HG03280 (cell line): ENCODE results near the gene NCLN.

Experiments used
- ATAC-seq: cut with Tn5 transposase; IDR thresholded peaks from one replicate; pipeline ENCODE4 v1.9.1; 2021; ENCODE audit warnings: mild to moderate bottlenecking, moderate library complexity; ENCODE audit not compliant: unreplicated experiment

Gene NCLN, protein sequence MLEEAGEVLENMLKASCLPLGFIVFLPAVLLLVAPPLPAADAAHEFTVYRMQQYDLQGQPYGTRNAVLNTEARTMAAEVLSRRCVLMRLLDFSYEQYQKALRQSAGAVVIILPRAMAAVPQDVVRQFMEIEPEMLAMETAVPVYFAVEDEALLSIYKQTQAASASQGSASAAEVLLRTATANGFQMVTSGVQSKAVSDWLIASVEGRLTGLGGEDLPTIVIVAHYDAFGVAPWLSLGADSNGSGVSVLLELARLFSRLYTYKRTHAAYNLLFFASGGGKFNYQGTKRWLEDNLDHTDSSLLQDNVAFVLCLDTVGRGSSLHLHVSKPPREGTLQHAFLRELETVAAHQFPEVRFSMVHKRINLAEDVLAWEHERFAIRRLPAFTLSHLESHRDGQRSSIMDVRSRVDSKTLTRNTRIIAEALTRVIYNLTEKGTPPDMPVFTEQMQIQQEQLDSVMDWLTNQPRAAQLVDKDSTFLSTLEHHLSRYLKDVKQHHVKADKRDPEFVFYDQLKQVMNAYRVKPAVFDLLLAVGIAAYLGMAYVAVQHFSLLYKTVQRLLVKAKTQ

DNA sequence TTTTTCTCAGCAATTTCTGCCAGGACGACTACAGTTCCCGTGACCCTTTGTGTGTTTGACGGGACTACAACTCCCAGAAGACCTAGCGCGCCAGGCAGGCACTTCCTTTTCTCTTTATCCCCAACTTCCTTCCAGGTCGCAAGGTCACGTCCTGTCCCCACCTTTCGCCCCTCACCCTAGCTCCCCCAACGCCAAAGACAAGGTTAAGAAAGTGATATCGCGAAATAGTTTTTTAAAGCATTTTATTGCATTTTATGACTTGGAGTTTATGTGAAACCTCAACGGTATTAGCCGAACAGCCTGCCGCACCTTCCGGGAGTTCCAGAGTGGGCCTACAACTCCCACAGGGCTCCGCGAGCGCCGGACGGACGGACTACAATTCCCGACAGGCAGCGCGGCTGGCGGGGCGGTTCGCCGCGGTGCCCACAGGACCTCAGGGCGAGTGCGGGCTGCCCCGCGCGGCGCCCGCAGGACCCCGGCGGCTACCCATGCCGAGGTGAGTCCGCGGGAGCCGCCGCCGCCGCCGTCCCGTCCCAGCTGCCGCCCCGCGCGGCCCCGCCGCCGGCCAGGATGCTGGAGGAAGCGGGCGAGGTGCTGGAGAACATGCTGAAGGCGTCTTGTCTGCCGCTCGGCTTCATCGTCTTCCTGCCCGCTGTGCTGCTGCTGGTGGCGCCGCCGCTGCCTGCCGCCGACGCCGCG, at the start of gene NCLN:
NCLN (plus strand) TSS at position 470 of the 699 bp plus-strand sequence; CDS start at position 571, 101 bp downstream.
- ATAC-seq = peak; percentile 78

DNA sequence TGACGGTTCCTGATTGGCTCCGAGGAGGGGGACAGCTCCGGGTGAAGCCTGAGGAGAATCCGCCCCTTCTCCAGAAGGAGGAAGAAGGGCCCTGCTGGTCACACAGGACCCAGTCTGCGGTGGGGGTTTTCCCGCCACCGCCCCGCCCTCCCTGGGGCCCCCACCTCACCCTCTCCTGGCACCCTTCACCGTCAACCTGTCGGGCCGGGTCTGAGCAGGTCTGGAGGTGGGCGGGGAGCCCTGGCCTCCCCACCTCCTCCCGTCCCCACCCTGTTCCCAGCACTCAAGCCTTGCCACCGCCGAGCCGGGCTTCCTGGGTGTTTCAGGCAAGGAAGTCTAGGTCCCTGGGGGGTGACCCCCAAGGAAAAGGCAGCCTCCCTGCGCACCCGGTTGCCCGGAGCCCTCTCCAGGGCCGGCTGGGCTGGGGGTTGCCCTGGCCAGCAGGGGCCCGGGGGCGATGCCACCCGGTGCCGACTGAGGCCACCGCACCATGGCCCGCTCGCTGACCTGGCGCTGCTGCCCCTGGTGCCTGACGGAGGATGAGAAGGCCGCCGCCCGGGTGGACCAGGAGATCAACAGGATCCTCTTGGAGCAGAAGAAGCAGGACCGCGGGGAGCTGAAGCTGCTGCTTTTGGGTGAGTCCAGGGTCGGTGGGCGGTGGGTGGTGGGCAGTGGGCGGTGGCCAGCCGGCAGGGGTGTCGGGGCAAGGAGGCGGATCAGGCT, 49.6 kb upstream of the NCLN start, which contains the start of gene GNA15:
GNA15 (plus strand) TSS at position 73 of the 723 bp plus-strand sequence; CDS start at position 491, 418 bp downstream.
- no peak for ATAC-seq

DNA sequence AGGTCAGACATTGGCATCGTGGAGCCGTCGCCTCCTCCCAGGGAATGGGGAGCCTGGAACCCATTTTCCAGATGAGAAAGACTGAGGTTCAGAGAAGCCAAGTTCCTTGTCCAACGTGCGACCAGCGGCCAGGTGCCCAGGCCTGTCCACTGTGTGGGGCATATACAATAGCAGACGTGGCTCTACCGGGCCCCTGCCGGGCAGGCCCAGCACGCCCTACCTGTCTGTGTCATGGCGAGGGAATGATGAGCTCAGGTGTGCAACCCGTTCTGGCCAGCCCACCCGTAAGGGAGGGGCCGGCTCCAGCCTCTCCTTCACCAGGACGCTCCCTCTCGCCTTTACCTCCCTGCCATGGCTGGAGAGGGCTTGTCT, 49.1 kb upstream of the NCLN start:
- no peak for ATAC-seq

DNA sequence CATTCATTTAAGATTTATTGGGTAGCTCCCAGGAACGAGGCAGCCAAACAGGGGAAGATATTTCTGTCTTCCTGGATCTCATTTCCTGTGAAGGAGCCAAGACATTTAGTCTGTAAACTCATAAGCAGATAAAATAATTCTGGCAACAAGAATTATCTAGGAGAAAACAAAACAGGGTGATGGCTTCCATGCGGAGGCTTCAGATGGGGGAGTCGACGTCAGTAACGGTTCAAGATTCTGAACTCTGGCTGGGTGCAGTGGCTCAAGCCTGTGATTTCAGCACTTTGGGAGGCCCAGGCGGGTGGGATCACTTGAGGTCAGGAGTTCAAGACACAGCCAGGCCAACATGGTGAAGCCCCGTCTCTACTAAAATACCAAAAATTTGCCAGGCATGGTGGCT, 48.6 kb upstream of the NCLN start:
- no peak for ATAC-seq

DNA sequence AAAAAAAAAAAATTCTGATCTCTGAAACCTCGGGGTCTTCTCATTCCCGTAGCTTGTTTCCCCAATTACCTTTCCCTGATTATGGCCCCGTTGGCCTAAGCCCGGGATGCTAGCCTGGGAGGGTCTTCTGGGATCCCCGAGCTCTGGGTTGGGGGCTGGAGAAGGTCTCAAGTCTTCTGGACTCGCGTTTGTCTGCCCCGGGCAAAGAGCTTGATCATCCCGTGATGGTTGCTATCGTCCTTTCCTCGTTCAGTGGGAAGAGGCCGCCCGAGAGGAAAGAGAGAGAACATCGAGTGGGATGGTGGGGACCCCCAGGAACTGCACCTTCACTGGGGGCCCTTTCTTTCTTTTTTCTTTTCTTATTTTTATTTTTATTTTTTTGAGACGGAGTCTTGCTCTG, 47.5 kb upstream of the NCLN start:
- ATAC-seq = no peak

DNA sequence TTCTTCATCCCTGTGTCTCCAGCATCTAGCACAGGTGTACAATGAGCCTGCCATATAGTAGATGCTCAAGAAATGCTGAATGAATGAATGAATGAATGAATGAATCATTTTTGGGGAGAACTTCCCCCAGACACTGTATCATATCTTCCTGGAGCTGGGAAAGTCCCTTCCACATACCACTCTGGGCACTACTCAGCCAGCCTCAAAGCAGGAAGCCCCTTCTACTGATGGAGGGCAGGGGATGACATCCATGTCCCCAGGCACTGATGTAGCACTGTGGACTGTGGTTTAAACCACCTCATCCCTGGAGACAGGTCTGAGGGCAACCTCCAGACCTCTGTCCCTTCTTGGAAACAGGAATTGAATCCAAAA, 45.1 kb upstream of the NCLN start:
- ATAC-seq = no peak

DNA sequence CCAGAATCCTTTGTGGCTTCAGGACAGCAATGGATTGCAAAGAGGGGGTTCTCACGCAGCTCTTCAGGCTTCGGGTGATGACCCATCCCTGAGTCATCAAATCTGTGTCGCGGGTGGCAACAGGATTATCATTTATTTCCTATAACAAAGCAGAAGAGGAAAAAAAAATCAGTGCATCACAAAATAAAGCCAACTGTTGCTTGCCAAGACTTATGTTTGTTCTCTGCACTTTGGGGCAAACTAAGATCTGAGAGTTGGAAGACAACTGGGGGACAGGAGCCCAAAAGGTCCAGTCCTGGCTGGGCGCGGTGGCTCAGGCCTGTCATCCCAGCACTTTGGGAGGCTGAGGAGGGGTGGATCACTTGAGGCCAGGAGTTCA, 43.4 kb upstream of the NCLN start:
- no peak for ATAC-seq

DNA sequence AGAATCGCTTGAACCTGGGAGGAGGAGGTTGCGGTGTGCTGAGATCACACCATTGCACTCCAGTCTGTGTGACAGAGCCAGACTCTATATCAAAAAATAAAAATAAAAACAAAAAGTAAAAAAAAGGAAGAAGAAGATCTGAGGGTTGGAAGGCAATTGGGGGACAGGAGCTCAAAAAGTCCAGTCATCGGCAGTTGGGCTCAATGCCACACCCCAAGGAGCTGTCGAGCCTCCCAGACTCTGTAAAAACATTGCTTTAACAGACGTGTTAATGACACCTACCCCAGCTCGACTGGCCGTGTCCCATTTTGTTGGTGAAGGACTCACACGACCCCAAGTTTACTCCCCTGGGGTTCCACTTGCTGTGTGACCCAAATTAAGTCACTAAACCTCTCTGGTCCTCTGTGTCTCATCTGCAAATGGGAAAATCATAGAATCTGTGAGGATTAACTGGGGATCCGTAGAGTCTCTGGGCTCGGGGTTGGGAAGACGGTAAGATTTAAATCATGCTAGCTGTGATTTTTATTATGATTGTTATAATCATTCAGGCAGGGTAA, 42.9 kb upstream of the NCLN start:
- no peak for ATAC-seq

DNA sequence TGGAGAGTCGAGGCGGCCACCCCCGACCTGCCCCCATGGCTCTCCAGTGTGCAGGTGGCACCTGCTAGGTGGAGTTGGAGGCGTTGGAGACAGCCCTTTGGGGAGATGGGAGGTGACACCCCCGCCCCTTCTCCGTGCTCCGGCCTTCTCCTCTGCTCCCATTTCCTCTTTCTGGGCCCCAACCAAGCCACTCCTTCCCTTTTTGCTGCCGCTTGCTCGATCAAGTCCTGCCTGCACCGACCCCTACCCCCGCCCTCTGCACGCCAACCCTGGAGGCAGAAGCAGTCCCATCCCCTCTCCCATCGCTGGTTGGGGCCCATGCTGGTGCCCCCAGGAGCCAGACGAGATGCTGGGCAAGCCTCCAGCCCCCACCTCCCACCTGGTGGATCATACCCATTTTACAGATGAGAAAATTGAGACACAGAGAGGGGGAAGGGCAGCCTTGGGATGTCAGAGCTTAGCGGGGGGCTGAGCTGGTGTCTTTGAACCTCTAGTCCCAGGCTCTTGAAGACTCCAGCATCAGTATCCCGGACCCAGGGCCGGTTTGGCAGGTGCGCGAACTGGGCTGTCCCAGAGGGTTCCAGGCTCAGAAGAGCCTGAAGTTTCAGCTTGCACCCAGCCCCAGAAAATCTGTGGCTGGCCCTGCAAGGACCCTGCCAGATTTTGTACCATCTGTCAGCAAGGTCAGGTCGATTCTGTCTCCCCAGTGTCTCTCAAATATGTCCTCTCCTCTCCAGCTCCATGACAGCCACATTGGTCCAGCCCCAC, 39.6 kb upstream of the NCLN start:
- ATAC-seq = no peak

DNA sequence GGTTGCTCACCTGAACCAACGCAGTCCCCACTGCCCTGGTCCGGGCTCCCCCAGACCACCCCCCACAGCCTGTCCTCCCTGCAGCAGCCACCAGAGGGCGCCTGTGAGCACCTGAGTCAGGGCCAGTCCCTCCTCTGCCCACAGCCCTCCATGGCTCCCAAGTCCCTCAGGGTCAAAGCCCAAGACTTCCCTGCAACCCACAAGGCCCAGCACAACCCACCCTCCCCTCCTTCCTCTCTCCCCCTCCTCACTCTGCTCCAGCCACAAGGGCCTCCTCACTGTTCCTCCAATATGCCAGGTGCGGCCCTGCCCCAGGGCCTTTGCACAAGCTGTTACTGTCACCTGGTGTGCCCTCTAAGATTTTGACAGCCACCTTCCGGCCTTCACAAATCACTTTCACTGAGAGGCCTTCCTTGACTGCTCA, 39.0 kb upstream of the NCLN start:
- no peak for ATAC-seq

DNA sequence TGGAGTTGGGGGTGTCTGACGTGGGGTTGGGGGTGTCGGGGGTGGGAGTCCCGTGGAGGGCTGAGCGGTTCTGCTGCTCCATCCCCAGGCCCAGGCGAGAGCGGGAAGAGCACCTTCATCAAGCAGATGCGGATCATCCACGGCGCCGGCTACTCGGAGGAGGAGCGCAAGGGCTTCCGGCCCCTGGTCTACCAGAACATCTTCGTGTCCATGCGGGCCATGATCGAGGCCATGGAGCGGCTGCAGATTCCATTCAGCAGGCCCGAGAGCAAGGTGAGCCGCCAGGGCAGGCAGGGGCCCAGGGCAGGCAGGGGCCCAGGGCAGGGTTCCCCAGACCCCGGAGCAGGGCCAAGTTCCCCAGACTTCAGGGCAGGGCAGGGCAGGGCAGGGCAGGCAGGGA, 37.2 kb upstream of the NCLN start:
- no peak for ATAC-seq

DNA sequence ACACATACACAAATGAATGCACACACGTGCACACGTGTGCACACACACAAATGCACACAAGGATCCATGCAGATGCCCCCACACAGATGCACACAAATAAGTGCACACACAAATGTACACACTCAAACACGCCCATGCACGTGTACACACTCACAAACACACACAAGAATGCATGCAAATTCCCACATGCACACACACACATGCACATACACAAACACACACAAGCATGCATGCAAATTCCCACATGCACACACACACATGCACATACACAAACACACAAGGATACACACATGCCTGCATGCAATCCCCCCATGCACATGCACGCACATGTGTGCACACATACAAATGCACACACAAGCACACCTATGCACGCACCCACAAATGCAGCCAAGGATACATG, 36.6 kb upstream of the NCLN start:
- no peak for ATAC-seq

DNA sequence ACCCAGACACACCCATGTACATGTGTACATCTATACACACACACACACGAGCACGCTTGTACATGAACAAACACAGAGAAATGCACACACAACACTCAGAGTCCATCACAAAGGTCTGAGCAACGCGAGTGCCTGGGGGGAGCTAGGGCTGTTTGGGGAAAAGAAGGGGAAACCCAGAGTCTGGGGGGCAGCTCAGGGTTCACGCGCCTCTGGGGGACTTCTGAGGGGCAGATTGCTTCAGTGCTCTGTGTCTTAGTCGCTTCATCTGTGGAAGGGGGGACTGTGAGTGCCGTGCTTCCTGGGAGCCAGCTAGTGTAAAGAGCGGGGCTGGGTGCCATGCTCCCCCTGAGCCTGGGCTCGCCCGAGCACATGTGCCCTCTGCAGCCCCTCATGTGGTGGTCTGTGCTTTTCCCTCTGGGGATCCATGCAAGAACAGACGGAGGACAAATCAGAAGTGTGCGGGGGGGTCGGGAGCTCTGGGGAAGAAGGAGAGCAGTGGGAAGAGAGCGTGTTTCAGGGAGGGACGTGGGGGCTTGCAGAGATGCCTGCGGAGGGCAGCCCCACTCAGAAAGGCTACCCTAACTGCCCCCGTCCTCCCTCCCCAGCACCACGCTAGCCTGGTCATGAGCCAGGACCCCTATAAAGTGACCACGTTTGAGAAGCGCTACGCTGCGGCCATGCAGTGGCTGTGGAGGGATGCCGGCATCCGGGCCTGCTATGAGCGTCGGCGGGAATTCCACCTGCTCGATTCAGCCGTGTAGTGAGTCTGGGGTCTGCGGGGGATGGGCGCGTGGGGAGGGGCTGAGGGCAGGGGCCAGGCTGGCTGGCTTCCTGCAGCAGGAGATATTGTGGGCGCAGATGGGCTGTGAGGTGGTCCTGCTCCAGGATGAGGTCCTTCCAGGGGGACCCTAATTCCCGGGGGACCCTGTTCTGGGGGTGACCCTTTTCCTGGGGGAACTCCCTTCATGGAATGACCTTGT, 35.9 kb upstream of the NCLN start:
- no peak for ATAC-seq

DNA sequence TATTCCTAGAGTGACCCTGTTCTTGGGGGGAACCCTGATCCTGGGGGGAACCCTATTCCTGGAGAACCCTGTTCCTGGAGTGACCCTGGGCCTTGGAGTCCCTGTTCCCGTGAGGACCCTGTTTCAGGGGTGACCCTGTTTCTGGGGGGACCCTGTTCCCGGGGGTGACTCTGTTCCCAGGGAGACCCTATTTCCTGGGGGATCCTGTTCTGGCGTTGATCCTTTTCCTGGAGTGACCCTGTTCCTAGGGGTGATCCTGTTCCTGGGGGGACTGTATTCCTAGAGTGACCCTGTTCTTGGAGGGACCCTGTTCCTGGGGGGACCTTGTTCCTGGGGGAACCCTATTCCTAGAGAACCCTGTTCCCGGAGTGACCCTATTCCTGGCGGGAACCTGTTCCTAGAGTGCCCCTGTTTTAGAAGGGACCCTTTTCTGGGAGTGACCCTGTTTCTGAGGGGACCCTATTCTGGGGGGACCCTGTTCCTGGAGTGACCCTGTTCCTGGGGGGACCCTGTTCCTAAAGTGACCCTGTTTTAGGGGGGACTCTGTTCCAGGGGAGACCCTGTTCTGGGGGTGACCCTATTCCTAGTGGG, 34.9 kb upstream of the NCLN start:
- no peak for ATAC-seq

DNA sequence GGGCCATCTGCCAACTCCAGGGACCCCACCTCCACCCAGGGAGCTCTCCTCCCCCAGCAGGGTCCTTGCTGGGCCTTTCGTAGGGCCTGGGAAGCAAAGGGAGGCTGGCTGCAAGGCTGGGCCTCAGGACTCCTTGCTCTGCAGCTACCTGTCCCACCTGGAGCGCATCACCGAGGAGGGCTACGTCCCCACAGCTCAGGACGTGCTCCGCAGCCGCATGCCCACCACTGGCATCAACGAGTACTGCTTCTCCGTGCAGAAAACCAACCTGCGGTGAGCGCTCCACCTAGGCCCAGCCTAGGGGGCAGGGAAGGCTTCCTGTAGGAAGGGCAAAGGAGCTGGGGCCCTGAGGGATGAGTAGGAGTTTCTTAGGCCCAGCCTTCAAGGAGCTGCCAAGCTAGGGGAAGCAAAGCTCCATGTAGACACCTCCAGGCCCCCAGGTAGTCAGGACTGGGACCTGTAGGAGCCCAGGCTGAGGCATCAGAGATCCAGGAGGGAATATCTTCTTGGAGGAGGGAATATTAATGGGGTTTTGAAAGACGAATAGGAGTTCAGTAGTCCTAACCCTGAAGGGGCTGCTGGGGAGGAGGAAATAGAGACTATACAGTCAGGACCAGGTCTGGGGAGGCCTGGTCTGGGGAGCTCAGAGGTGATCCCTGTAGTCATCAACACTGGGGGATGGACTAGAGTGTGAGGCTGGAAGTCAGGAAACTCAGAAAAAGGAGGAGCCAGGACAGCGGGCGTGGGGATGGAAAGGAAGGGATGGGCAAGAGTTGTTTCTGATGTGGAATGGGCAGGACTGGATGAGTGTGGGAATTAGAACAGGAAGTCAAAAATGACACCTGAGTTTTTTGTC, 33.9 kb upstream of the NCLN start:
- no peak for ATAC-seq

DNA sequence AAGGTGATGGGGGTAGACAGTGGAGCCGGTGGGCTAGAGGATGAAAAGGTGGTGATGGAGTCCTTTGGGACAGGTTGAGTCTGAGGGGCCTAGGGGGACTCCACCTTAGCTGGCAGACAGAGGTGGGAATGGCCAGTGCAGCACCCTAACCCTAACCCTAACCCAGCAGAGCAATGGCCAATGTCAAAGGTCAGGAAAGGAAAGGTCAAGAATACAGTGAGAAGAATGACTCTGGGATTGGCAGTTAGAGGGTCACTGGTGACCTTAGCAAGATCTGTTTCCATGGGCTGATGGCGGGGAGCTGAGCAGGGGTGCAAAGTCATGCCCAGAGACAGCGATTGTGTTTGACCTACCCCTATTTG, 33.3 kb upstream of the NCLN start:
- no peak for ATAC-seq

DNA sequence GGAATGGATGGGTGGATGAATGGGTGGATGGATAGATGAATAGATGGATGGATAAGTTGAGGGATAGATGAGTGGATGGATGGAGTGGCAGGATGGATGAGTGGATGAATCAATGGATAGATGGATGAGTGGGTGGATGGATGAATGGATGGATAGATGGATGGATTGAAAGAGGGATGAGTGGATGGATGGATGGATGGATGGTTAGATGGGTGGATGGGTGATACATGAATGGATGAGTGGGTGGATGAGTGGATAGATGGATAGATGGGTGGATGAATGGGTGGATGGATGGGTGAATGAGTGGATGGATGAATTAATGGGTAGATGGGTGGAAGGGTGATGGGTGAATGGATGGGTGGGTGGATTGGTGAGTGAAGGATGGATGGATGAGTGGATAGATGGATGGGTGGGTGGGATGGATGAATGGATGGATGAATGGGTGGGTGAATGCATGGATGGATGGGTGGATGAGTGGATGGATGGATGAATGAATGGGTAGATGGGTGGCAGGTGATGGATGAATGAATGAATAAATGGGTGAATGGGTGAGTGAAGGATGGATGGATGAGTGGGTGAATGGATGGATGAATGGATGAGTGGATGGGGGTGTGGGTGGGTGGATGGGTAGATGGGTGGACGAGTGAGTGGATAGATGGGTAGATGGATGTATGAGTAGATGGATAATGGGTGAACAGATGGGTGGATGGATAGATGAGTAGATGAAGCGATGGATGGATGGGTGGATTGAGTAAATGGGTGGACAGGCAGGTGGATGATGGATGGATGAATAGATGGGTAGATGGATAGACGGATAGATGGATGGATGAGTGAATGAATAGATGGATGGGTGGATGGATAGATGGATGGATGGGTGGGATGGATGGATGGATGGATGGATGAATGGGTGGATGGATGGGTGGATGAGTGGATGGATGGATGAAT, 32.2 kb upstream of the NCLN start:
- no peak for ATAC-seq
